ENCODE data around the gene SND1. TPM values are rescaled to one million over a fixed set of nuclear protein-coding genes. Genes with fewer than 3 reads are reported as not detected.

SND1 gene
- total RNA-seq, 4 donors from 2014 or later = 84.2 to 98.8 (median 93.4) TPM

DNA sequence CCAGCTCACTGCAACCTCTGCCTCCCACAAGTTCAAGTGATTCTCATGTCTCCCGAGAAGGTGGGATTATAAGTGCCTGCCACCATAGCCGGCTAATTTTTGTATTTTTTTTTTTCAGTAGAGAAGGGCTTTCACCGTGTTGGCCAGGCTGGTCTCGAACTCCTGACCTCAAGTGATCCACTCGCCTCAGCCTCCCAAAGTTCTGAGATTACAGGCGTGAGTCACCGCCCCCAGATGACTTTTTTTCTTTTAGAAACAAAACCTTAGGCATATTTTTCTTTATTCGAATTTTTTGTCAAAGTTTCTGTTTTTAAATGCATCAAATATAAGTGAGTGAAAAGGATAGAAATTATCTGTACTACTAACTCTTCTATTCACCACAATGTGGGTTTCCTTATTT, 266.1 kb downstream of the SND1 start:
- Histone ChIP-seq H3K9me3 (no peaks in the 10 kb centered on the region), H3K36me3 (no peaks in the 10 kb centered on the region), H3K4me1 (no peaks in the 10 kb centered on the region), H3K4me3 (no peak overlapping the region), H3K27ac (no peak overlapping the region), H3K27me3 (no peaks in the 10 kb centered on the region)
- WGBS, 2 donors = 87 to 89% methylated on average over 8 of the region's 8 CpGs
- no peak for DNase-seq
- intact Hi-C loops (cut with DNase I) = no loop called here
- no peak for TF ChIP-seq CTCF (IDR thresholded peaks at IDR 0.05)
- no peak for TF ChIP-seq POLR2A (IDR thresholded peaks at IDR 0.05)

DNA sequence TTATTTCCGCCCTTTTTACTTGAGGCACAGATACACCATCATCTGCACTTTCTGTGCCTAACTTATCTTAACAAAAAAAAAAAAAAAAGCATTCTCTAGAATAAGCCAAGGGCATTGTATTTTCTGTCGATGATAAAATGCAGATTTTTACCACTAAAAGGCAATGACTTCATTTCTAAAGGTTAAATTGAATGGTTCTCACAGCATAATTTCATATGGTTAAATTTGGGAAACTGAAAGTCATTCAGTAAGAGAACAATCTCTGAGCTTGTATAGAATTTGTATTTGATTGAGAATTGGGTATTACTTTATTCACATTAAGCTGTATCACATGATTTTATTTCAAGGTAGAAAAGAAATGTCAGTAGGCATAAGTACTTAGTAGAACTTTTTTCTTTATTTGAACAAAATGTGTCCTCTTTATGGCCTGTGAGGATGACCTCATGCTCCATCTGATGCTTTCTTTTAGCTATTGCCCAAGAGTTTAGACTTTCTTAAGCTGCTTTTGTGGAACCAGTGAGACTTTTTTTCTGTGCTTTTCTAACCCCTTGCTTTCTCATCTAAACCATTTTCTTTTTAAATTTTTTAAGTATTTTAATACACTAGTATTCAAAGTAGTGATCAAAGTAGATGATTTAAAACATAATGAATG, 268.9 kb downstream of the SND1 start:
- Histone ChIP-seq H3K27me3 (no peaks in the 10 kb centered on the region), H3K9me3 (no peaks in the 10 kb centered on the region), H3K36me3 (no peaks in the 10 kb centered on the region), H3K27ac (no peak overlapping the region), H3K4me1 (no peaks in the 10 kb centered on the region), H3K4me3 (no peak overlapping the region)
- no peak for TF ChIP-seq CTCF (IDR thresholded peaks at IDR 0.05)
- no peak for TF ChIP-seq POLR2A (IDR thresholded peaks at IDR 0.05)
- intact Hi-C loops (cut with DNase I) = no loop called here
- WGBS, 2 donors = 81 to 88% methylated on average over 2 of the region's 2 CpGs
- no peak for DNase-seq

GRCh38 chr7:127922656-127923055, 270.7 kb downstream of the SND1 start:
- Histone ChIP-seq H3K36me3 (no peaks in the 10 kb centered on the region), H3K4me3 (no peak overlapping the region), H3K9me3 (no peaks in the 10 kb centered on the region), H3K27me3 (no peaks in the 10 kb centered on the region), H3K4me1 (peaks cover 0 to 10% (median 0%) of the 10 kb centered on the region in 3 donors), H3K27ac (no peak overlapping the region)
- 91 to 100% methylated on average over 1 of the region's 1 CpG for WGBS, 2 donors
- DNase-seq = no peak
- intact Hi-C loops (cut with DNase I) = no loop called here
- TF ChIP-seq POLR2A (IDR thresholded peaks at IDR 0.05) (no peak), CTCF (IDR thresholded peaks at IDR 0.05) (no peak)

- no peak for DNase-seq
- peaks cover 0 to 14% (median 0%) of the 10 kb centered on the region in 3 donors for H3K4me1 ChIP-seq
- H3K9me3 ChIP-seq = no peaks in the 10 kb centered on the region
- intact Hi-C loops (cut with DNase I) = no loop called here
- no peaks in the 10 kb centered on the region for H3K27me3 ChIP-seq
- H3K4me3 ChIP-seq = no peak overlapping the region
- no peak overlapping the region for H3K27ac ChIP-seq
- peaks cover 0 to 11% (median 0%) of the 10 kb centered on the region in 3 donors for H3K36me3 ChIP-seq
- no peak for TF ChIP-seq POLR2A (IDR thresholded peaks at IDR 0.05)
- TF ChIP-seq CTCF (IDR thresholded peaks at IDR 0.05) = no peak
These were observed 272.9 kb downstream of the SND1 start for GRCh38 chr7:127924874-127925273.

- H3K9me3 ChIP-seq = no peaks in the 10 kb centered on the region
- peaks cover 0 to 31% (median 0%) of the 10 kb centered on the region in 3 donors for H3K36me3 ChIP-seq
- intact Hi-C loops (cut with DNase I) = no loop called here
- no peak overlapping the region for H3K4me3 ChIP-seq
- no peak for DNase-seq
- no peak for TF ChIP-seq POLR2A (IDR thresholded peaks at IDR 0.05)
- TF ChIP-seq CTCF (IDR thresholded peaks at IDR 0.05) = no peak
- H3K27ac ChIP-seq = no peak overlapping the region
- WGBS, 2 donors = 70 to 80% methylated on average over 3 of the region's 3 CpGs
- no peaks in the 10 kb centered on the region for H3K27me3 ChIP-seq
- H3K4me1 ChIP-seq = peaks cover 0 to 14% (median 0%) of the 10 kb centered on the region in 3 donors
These were observed 275.3 kb downstream of the SND1 start for GRCh38 chr7:127927348-127927696.

Data from esophagus squamous epithelium (tissue), 5 donors.